ENCODE data around the gene RAB28.

The RAB28 gene

DNA sequence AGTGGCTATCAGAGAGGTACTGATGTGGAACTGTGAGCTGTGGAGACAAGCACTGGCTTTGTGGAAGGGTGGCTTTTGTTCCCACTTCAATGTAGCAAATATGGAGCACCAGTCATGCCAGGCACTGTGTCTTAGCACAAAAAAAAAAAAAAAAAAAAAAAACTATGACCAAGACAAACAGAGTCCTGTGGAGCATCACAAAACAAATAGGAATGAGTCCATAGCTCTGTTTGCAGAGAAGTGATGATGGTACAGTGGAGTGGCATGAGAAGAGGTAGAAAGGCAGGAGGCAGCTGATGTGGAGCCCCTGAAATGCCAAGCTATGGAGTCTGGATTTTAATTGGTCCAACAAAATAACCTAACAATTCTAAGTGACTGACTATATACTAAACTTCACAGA lies 116.9 kb downstream of the RAB28 start:
- DNase-seq (ENCODE audit: low read depth, low spot score) = no peak
- H3K4me3 ChIP-seq (ENCODE audit: low read depth, low read length) = no peak overlapping the region
- CTCF ChIA-PET = interaction anchor here (0.5 to 0.8 kb wide), 2 partner anchors 9 to 1069 kb away, joined by 3 to 4 read pairs; no protein-coding TSS in a partner anchor
- POLR2A ChIA-PET = no interaction called here
- TF ChIP-seq, protein P1, sequence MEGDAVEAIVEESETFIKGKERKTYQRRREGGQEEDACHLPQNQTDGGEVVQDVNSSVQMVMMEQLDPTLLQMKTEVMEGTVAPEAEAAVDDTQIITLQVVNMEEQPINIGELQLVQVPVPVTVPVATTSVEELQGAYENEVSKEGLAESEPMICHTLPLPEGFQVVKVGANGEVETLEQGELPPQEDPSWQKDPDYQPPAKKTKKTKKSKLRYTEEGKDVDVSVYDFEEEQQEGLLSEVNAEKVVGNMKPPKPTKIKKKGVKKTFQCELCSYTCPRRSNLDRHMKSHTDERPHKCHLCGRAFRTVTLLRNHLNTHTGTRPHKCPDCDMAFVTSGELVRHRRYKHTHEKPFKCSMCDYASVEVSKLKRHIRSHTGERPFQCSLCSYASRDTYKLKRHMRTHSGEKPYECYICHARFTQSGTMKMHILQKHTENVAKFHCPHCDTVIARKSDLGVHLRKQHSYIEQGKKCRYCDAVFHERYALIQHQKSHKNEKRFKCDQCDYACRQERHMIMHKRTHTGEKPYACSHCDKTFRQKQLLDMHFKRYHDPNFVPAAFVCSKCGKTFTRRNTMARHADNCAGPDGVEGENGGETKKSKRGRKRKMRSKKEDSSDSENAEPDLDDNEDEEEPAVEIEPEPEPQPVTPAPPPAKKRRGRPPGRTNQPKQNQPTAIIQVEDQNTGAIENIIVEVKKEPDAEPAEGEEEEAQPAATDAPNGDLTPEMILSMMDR (IDR thresholded peaks at IDR 0.05; ENCODE audit: insufficient read depth, low read length, missing control alignments) = no peak

DNA sequence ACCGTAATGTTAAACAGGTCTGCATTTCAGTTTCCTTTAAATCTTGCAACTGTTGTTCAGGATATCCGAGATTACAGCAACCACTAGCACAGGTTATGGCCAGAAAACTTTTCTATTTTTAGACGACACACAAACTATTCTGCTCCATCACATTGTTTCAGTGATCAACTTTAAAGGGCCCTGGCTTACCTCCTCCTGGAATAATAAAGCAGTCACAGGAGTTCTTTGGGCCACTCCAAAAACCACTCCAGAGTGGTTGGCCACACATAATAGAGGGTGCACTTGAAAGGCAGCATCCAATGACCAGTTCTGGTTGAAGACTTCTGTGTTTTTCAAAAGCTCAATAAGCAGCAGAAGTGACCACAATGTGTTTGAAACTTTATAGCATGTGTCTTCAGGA lies 118.9 kb downstream of the RAB28 start:
- CTCF ChIA-PET = interaction anchor here (1.5 kb wide), 1 partner anchor 10 kb away, joined by 3 read pairs; no protein-coding TSS in a partner anchor
- TF ChIP-seq, protein P1 (IDR thresholded peaks at IDR 0.05; ENCODE audit: insufficient read depth, low read length, missing control alignments) = no peak
- POLR2A ChIA-PET = no interaction called here
- DNase-seq (ENCODE audit: low read depth, low spot score) = no peak
- H3K4me3 ChIP-seq (ENCODE audit: low read depth, low read length) = no peak overlapping the region

DNA sequence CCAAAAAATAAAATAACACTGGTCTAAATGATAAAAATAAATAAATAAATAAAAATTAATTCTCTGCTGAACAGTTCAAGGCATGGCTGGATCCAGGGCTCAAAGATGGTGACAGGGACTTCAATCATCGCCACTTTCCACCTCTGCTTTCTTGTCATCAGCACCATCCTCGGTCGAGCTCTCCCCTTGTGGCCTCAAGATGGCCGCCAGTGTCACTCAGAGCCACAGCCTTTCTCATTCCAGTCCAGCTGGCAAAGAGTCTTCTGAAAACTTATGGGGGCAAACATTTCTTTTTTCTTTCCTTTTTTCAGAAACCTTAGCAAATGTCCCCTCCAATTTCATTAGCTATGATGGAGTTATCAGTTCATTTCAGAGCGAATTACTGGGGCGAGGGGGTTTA lies 119.5 kb downstream of the RAB28 start:
- ChIA-PET CTCF (interaction anchor here (1.5 kb wide), 1 partner anchor 9 kb away, joined by 3 read pairs; no protein-coding TSS in a partner anchor), POLR2A (no interaction called here)

DNA sequence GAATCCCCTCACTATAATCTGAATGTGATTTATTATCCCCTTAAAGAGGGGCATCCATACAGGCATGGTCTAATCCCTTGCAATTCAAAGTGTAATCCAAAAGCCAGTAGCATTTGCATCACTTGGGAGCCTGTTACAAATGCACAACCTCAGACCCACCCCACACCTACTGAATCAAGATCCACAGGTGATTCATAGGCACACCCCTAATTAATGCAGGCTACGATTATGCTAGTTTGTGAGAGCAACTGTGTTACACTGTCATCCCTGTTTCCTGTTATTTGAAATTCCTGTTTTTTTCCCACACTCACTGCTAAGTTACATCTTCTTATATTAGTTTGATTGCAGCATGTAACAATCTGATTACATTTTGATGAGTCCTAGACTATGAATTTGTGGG lies 120.0 kb downstream of the RAB28 start:
- ChIA-PET CTCF (interaction anchor here (1.5 kb wide), 1 partner anchor 9 kb away, joined by 3 read pairs; no protein-coding TSS in a partner anchor), POLR2A (no interaction called here)
- no peak for DNase-seq (ENCODE audit: low read depth, low spot score)
- TF ChIP-seq, protein P1 (IDR thresholded peaks at IDR 0.05; ENCODE audit: insufficient read depth, low read length, missing control alignments) = no peak
- H3K4me3 ChIP-seq (ENCODE audit: low read depth, low read length) = no peak overlapping the region

More for the DNA sequence above, 119.5 kb downstream of the RAB28 start:
- no peak for DNase-seq (ENCODE audit: low read depth, low spot score)
- TF ChIP-seq, protein P1 (IDR thresholded peaks at IDR 0.05; ENCODE audit: insufficient read depth, low read length, missing control alignments) = no peak
- no peak overlapping the region for H3K4me3 ChIP-seq (ENCODE audit: low read depth, low read length)

DNA sequence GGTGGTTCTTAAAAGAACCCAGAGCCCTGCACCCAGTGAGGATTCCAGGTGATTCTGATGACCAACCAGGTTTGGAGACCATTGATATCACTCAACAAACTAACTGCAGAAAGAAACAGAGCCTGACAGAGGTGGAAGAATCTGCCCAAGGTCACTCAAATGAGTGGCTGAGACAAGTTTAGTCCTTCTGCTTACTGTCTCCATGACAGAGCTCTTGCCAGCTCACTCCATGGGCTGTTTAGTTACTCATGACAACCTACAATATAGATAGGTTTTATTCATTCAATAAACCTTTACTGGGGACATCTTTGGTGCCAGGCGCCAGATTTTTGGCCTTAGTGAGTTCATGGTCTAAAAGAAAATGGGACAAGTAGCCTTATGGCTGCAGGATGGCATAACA lies 124.3 kb downstream of the RAB28 start:
- no peak for DNase-seq (ENCODE audit: low read depth, low spot score)
- ChIA-PET POLR2A (no interaction called here), CTCF (no interaction called here)
- TF ChIP-seq, protein P1 (IDR thresholded peaks at IDR 0.05; ENCODE audit: insufficient read depth, low read length, missing control alignments) = no peak
- no peak overlapping the region for H3K4me3 ChIP-seq (ENCODE audit: low read depth, low read length)

DNA sequence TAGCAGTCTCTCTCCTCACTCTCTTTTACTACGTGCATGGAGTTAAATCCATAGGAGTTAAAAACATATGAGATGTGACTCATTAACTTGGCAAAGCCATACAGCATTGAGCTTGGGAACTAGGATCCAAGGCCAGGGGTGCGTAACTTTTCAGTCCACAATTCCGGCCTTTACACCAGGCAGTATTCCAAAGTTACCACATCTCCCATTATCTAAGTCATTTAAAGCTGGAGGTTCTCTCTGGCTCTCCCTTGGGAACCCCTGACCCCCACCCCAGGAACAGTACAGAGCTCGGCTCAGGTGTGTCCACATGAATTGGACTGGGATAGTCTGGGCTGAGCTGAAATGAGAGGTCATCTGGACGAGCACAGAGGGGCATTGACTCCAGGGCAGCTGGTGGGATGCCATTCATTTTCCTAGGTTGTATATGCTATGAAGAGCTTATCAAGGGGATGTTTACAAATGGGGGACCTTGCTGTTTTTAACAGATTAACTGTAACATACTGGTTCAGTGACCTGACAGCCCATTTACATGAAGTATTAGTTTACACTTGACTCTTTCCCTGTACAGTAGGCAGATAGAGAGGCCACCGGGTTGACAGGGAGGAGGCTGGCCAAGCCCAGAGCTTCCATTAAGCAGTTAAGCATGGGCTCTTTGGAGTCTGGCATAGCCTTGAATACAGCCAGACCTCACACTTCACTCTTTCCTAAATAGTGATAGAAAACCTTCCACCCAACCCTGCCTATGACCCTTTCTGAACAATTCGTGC lies 128.8 kb downstream of the RAB28 start:
- ChIA-PET CTCF (interaction anchor here (1.0 kb wide), 1 partner anchor 10 kb away, joined by 3 read pairs; no protein-coding TSS in a partner anchor), POLR2A (no interaction called here)
- DNase-seq (ENCODE audit: low read depth, low spot score) = no peak
- no peak overlapping the region for H3K4me3 ChIP-seq (ENCODE audit: low read depth, low read length)
- TF ChIP-seq, protein P1 (IDR thresholded peaks at IDR 0.05; ENCODE audit: insufficient read depth, low read length, missing control alignments) = no peak

All from AG04449 (cell line).